Hepatocyte (in vitro differentiated cells): ENCODE results near the gene GPRC5A. TPM values are rescaled to one million over a fixed set of nuclear protein-coding genes. Genes with fewer than 3 reads are reported as not detected.

Source experiments
- DNase-seq: peaks from one replicate; pipeline ENCODE4 v3.0.0-alpha.2; 2016; ENCODE audit warnings: low spot score
- H2AFZ ChIP-seq: fragments of 200-600 bp; sonication (generic); 2 replicates; pipeline ENCODE4 v1.6.0; 2016; ENCODE audit warnings: antibody characterized with exemption, mild to moderate bottlenecking
- H3K27ac ChIP-seq: fragments of 200-600 bp; sonication (generic); 2 replicates; pipeline ENCODE4 v1.5.1; 2016; ENCODE audit warnings: mild to moderate bottlenecking
- H3K27me3 ChIP-seq: fragments of 200-600 bp; sonication (generic); 2 replicates; pipeline ENCODE4 v1.6.1; 2016
- H3K36me3 ChIP-seq: fragments of 200-600 bp; sonication (generic); replicated peaks from 2 replicates; pipeline ENCODE4 v1.5.1; 2016; ENCODE audit warnings: low read depth; ENCODE audit not compliant: insufficient read depth
- H3K4me1 ChIP-seq: fragments of 200-600 bp; sonication (generic); 2 replicates; pipeline ENCODE4 v1.5.1; 2016; ENCODE audit warnings: mild to moderate bottlenecking, moderate library complexity; ENCODE audit not compliant: insufficient read depth
- H3K4me2 ChIP-seq: fragments of 200-600 bp; sonication (generic); 2 replicates; pipeline ENCODE4 v1.6.0; 2016
- H3K4me3 ChIP-seq: fragments of 200-600 bp; sonication (generic); 2 replicates; pipeline ENCODE4 v1.5.1; 2016; ENCODE audit warnings: mild to moderate bottlenecking
- H3K79me2 ChIP-seq: fragments of 200-600 bp; sonication (generic); 2 replicates; pipeline ENCODE4 v1.6.0; 2017; ENCODE audit warnings: mild to moderate bottlenecking
- H3K9me2 ChIP-seq: fragments of 200-600 bp; sonication (generic); replicated peaks from 2 replicates; pipeline ENCODE4 v1.6.0; 2017; ENCODE audit warnings: mild to moderate bottlenecking; ENCODE audit not compliant: insufficient read depth
- H3K9me3 ChIP-seq: fragments of 200-600 bp; sonication (generic); 2 replicates; pipeline ENCODE4 v1.5.1; 2016; ENCODE audit warnings: low read depth, mild to moderate bottlenecking
- H4K20me1 ChIP-seq: fragments of 200-600 bp; sonication (generic); 2 replicates; pipeline ENCODE4 v1.6.0; 2016; ENCODE audit warnings: mild to moderate bottlenecking; ENCODE audit not compliant: insufficient read depth, poor library complexity, severe bottlenecking
- CTCF ChIP-seq: fragments of 200-600 bp; sonication (generic); IDR thresholded peaks from 2 replicates; pipeline ENCODE4 v1.5.1; 2016; ENCODE audit warnings: antibody characterized with exemption, mild to moderate bottlenecking; ENCODE audit not compliant: poor library complexity
- EZH2 ChIP-seq: fragments of 200-600 bp; sonication (generic); IDR thresholded peaks from 2 replicates; pipeline ENCODE4 v1.6.1; 2016; ENCODE audit warnings: antibody characterized with exemption, mild to moderate bottlenecking, borderline replicate concordance
- EZH2phosphoT487 ChIP-seq: fragments of 200-600 bp; sonication (generic); IDR thresholded peaks from one replicate; pipeline ENCODE4 v1.6.1; 2018; ENCODE audit warnings: antibody characterized with exemption, mild to moderate bottlenecking, low read depth, moderate library complexity; ENCODE audit not compliant: unreplicated experiment, severe bottlenecking
- WGBS: methylation state at CpG from one replicate; pipeline ENCODE4 v1.1.6; 2016; ENCODE audit warnings: low lambda C conversion rate; ENCODE audit errors: missing lambda C conversion rate; 5-methylcytosine and 5-hydroxymethylcytosine counted together
- polyA plus RNA-seq: library from polyadenylated mRNA; unstranded; fragments of >200 nt; fragmentation: Nextera tagmentation; extraction: Ambion mirVana; gene quantifications from 2 replicates; pipeline ENCODE4 v1.2.1, GENCODE V29; 2016
- total RNA-seq: library from RNA; depleted of rRNA; stranded (reverse); fragments of >200 nt; gene quantifications from 2 replicates; pipeline ENCODE4 v1.2.3, GENCODE V29; 2014

Gene GPRC5A
- total and polyA plus RNA-seq, 2 experiments from 2014 or later: 60.2 to 80.4 TPM

GRCh38 chr12:12898911-12899511 lies 7.6 kb downstream of the GPRC5A start:
- no peaks in the 10 kb centered on the region for H3K9me2 ChIP-seq

GRCh38 chr12:12899530-12900380 lies 8.4 kb downstream of the GPRC5A start:
- Histone ChIP-seq H4K20me1 (no peaks in the 10 kb centered on the region), H2AFZ (no peak overlapping the region), H3K4me1 (peaks cover 13% of the 10 kb centered on the region), H3K4me2 (no peak overlapping the region), H3K9me3 (no peaks in the 10 kb centered on the region), H3K27me3 (no peaks in the 10 kb centered on the region), H3K4me3 (no peak overlapping the region), H3K36me3 (no peaks in the 10 kb centered on the region), H3K9me2 (no peaks in the 10 kb centered on the region), H3K27ac (peak overlapping the region; percentile 91), H3K79me2 (peaks cover 25% of the 10 kb centered on the region)
- TF ChIP-seq EZH2 (no peak), CTCF (no peak), EZH2phosphoT487 (no peak)
- WGBS: 84% methylated on average over 10 of the region's 10 CpGs
- DNase-seq: peak; percentile 80

More at GRCh38 chr12:12898911-12899511, 7.6 kb downstream of the GPRC5A start:
- no peak overlapping the region for H2AFZ ChIP-seq
- 97% methylated on average over 8 of the region's 8 CpGs for WGBS
- H4K20me1 ChIP-seq: no peaks in the 10 kb centered on the region
- H3K4me1 ChIP-seq: peaks cover 12% of the 10 kb centered on the region
- no peaks in the 10 kb centered on the region for H3K9me3 ChIP-seq
- H3K79me2 ChIP-seq: peaks cover 29% of the 10 kb centered on the region
- no peak overlapping the region for H3K4me3 ChIP-seq
- no peaks in the 10 kb centered on the region for H3K27me3 ChIP-seq
- peak overlapping the region; percentile 91 for H3K27ac ChIP-seq
- H3K36me3 ChIP-seq: no peaks in the 10 kb centered on the region
- no peak for TF ChIP-seq EZH2
- no peak for TF ChIP-seq EZH2phosphoT487
- no peak for TF ChIP-seq CTCF
- no peak for DNase-seq
- no peak overlapping the region for H3K4me2 ChIP-seq

GRCh38 chr12:12900786-12901157 lies 9.4 kb downstream of the GPRC5A start:
- TF ChIP-seq EZH2phosphoT487 (no peak), EZH2 (no peak)
- no peaks in the 10 kb centered on the region for H4K20me1 ChIP-seq
- H3K4me3 ChIP-seq: no peak overlapping the region
- no peaks in the 10 kb centered on the region for H3K9me3 ChIP-seq
- H3K9me2 ChIP-seq: no peaks in the 10 kb centered on the region
- no peaks in the 10 kb centered on the region for H3K36me3 ChIP-seq
- DNase-seq: no peak
- peaks cover 26% of the 10 kb centered on the region for H3K79me2 ChIP-seq
- H3K4me2 ChIP-seq: no peak overlapping the region
- 67% methylated on average over 2 of the region's 2 CpGs for WGBS
- no peak overlapping the region for H2AFZ ChIP-seq
- peak overlapping the region; percentile 91 for H3K27ac ChIP-seq
- peaks cover 13% of the 10 kb centered on the region for H3K4me1 ChIP-seq
- H3K27me3 ChIP-seq: no peaks in the 10 kb centered on the region
